AML-193 (cell line): ENCODE measurements around the gene WDR83.
"Not testable (repeated sequence)": the region's sequence is repeated elsewhere in the genome, so short reads cannot be mapped to it uniquely, and the experiment has no call there.

Experiments
- DNase-seq, 2 experiments: peaks; one replicate each; lab custom pipeline; 2025; lab: John Stamatoyannopoulos, UW

WDR83 gene

DNA sequence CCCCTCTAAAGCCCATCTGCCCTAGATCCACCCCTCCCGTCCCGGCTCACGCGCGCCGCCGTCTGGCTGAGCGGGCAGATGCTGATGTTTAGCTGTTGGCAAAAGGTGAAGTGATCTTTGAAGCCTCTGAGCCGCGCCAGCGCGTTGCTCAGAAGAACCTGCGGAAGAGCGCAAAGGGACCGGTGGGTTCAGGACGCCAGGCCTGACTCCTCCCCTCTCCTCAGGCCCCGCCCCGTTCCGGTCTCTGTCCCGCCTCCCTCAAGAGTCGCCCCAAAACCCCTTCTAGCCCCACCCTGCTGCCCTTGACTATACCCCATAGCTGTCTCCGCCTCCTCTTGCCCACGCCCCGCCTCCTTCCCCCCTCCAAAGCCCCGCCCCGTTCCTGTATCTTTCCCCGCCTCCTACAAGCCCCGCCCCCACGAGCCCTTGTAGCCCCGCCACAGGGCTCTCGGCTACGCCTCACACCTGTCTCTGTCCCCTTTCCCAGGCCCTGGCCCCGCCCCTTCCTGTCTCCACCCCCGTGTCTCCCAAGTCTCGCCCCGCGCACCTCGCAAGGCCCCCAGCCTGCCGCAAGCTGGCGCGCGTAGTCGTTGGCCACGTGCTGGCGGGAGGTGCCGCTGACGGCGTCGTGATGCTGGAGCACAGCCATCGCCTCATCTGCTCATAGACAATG, 9.6 kb upstream of the WDR83 start:
- no peak for DNase-seq

DNA sequence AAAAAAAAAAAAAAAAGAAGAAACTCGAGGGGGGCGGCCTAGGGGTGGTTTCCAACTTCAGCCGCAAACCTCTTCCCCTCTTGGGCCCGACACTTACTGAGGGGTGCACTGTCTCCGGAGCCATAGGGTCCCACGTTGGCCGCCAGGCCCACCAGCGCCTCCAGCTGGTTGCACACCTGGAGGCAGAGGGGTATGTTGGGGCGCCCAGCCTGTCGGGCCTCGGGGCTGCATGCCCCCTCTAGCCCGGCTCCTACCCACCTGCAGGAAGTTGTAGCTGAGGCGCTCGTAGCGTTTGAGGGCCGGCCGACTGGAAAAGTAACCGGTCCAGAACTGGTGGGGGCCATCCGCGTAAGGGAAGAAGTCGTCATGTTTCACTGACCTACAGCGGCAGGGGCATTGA, 8.6 kb upstream of the WDR83 start:
- DNase-seq: no peak

- no peak for DNase-seq
Measured at GRCh38 chr19:12660980-12661379, 5.6 kb upstream of the WDR83 start.

GRCh38 chr19:12664406-12665280, 2.0 kb upstream of the WDR83 start:
- no peak for DNase-seq

DNA sequence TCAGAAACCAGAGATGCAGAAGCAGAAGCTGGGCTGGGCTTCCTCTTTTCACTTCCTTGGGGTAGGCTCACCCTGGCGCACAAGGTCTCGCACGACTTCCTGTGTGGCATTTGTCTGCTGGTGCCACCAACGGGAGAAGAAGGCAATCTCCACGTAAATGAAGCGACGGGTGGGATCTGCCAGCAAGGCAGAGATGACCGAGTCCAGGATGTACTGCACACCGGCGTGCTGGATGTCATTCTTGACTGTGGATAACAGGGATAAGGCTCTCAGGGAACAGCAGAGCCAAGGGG, 1.4 kb upstream of the WDR83 start:
- peak; percentile 94 to 97 for DNase-seq

GRCh38 chr19:12665671-12666264, 839 bp upstream of the WDR83 start:
- DNase-seq: no peak

- no peak for DNase-seq
Measured at GRCh38 chr19:12667731-12668302, 1.2 kb downstream of the WDR83 start.

GRCh38 chr19:12668346-12668745, 1.7 kb downstream of the WDR83 start:
- DNase-seq: no peak

DNA sequence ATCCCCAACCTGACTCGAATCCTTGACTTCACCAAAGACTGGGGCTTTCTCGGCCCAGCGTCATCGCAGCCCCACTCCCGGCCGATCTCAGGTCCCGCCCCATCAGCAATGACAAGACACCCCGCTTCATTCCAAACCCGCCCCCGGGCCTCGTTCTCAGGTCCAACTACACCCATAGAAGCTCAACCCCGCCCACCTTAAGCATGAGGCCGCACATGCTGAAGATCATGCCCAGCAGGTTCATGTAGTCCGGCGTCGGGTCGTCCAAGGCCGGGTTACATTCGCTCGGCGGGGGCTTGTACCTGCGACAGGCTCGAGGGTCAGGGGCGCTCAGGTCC, 2.3 kb downstream of the WDR83 start:
- DNase-seq: no peak

- peak; percentile 75 to 78 for DNase-seq
Measured at GRCh38 chr19:12669270-12670158, 2.9 kb downstream of the WDR83 start.

GRCh38 chr19:12670159-12670928, 3.7 kb downstream of the WDR83 start:
- no peak for DNase-seq

DNA sequence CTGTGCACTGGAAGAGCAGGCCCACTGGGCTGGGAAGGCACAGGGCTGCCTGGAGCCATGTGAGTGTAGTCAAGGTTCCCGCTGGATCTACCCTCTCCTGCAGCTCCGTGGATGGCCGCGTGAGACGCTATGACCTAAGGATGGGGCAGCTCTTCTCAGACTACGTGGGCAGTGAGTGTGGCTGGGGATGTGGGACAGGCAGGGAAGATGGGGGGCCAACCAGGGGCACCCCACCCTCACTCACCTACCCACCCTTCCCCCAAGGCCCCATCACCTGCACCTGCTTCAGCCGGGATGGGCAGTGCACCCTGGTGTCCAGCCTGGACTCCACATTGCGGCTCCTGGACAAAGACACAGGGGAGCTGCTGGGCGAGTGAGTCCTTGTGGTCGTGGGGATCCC, 6.1 kb downstream of the WDR83 start:
- no peak for DNase-seq

DNA sequence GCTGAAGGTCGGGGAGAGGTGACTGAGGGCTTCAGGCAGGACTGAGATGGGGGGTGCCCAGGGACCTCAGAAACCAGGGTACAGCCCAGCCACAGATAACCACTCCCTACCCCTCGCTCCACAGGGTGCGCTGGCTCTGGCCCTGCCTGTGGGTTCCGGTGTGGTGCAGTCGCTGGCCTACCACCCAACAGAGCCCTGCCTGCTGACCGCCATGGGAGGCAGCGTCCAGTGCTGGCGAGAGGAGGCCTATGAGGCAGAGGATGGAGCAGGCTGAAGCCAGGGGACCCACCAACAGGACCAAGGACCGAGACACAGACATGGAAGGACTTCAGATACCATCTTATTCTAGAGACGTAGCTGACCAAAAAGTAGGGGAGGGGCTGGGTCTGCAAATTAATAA, 8.8 kb downstream of the WDR83 start:
- DNase-seq: no peak

GRCh38 chr19:12675940-12676339, 9.3 kb downstream of the WDR83 start:
- no peak for DNase-seq

- DNase-seq: peak; percentile 46 to 57
Measured at GRCh38 chr19:12676384-12676792, 9.8 kb downstream of the WDR83 start.

DNA sequence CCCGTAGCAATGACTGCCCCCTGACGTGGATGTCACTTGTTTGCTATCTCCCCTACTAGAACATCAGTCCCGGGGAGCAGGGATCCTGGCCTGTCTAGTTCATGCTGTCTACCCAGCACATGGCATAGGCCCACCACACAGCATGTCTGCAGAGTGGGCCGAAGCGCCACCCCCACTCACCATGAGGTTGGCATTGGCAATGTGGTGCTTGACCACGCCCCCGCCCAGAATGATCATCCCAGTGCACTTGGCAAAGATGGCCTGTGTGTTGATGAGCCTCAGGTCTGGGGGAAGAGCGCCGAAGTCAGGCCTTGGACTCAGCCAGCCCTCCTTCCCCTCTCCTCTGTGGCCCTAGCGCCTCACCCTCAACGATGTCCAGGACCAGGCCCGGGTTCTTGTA, 10.3 kb downstream of the WDR83 start:
- DNase-seq: no peak

DNA sequence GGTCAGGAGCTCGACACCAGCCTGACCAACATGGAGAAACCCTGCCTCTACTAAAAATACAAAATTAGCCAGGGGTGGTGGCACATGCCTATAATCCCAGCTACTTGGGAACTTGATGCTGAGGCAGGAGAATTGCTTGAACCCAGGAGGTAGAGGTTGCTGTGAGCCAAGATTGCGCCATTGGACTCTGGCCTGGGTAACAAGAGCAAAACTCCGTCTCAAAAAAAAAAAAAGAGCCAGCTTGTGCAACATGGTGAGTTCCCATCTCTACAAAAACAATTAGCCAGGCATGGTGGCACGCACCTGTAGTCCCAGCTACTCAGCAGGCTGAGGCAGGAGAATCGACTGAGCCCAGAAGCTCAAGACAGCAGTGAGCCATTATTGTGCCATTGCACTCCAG, 11.4 kb downstream of the WDR83 start:
- not testable (repeated sequence) for DNase-seq

DNA sequence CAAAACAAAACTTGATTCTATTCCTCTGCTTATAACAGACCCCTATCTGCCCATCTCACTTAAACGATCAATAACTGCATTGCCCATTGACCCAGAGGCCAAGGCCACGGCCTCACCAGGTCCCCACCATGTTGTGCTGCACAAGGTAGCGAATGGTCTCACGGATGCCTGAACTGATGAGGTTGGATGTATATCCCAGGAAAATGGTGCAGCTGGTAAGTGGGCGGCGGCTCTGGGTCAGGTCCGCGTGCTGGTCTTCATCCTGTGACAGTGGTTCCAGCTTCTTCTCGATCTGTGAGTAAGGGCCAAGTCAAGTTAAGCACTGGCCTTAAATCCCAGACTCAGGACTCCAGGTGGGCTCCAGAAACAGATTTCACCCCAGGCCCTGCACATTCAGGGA, 13.4 kb downstream of the WDR83 start:
- no peak for DNase-seq

DNA sequence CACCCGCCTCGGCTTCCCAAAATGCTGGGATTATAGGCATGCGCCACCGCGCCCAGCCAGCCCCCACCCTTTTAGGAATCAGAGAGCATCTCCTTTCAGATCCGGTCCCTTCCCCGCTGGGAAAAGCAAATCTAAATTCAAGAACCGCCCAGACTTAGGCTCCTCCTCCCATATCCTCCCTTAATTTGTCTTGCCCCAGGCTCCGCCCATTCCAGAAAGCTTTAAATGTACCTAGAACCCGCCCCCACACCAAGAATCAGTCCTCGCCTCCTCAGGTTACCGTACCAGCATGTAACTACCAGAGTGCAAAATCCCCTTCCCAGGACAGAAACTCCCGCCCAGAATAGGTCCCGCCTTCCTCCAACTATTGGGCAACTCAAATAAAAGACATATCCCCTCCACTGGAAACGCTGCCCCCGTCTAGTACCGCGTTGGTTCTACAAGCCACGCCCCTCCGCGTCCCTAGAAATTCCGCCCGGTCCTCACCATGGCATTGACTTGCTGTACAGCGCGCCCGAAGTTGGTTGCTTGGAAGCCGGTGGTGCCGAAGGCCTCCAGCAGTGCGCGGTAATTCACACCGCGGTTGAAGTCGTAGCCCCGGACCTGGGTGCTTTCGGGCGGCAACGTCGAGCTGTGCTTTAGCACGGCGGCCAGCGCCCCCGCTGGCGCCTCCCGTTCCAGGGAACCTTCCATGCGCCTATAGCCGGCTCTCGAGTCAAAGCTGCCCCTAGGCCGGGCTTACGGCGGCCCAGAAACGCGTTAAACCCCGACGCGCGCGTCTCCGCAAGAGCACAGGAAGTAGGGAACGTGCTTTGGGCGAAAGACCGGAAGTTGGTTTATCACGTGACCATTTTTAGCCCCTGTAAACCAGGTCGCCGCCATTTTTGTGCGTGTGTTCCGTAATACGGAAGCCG, 14.7 kb downstream of the WDR83 start, which contains the start of gene DHPS:
Gene DHPS (minus strand): TSS at position 807 of the 914 bp plus-strand sequence. CDS start 114 bp downstream, at position 693.
- peak; percentile 92 for DNase-seq

DNA sequence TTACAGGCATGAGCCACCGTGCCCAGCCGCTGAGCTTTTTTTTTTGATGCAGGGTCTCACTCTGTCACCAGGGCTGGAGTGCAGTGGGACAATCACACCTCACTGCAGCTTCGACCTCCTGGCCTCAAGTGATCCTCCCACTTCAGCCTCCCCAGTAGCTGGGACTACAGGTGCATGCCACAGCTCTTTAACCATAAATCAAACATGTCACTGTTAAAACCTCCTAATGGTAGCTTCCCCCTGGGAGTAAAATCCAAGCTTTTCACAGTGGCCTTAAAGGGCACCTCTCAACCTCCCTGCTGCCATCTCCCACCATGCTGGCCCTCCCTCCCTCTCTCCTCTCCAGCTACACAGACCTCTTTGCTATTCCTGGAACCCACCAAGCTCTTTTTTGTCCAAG, 19.2 kb downstream of the WDR83 start:
- no peak for DNase-seq
